ENCODE measurements around the gene DOK3.

Gene DOK3

DNA sequence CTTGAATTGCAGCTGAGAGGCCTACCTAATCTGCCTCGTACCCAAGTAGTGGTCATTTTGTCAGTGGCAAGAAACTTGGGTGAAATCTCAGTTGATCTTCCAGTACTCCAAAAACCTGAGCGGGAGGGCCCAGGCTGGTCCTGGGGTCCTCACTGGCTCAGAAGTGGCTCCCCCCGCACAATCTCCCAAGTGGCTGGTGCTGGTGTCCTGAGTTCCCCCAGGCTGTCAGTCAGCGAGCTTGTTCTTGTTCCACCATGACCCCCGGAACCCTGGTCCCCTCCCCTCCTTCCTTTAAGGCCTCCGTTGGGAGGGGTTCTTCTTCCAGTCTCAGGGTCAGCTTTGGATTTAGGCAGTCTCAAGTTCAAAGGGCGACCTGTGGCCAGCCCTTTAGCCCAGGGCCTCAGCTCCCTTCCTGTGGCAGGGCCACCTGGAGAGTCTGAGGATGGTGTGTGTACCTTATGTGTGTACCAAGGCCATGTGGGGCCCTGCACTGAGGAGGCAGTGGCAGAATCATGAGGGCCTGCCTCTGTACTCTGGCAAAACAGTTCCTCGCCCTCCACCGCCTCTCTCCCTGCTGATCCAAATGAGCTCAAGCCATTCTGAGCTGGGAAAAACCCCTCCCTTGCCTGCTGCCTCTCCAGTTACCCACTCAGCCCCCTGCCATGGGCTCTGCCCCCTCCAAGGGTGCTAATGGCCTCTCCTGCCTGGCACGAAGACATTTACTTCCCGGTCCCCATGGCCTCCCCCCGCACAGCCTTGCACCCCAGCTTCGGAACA, 31.7 kb downstream of the DOK3 start:
- no peak for DNase-seq (ENCODE audit: extremely low read depth, insufficient read length)

DNA sequence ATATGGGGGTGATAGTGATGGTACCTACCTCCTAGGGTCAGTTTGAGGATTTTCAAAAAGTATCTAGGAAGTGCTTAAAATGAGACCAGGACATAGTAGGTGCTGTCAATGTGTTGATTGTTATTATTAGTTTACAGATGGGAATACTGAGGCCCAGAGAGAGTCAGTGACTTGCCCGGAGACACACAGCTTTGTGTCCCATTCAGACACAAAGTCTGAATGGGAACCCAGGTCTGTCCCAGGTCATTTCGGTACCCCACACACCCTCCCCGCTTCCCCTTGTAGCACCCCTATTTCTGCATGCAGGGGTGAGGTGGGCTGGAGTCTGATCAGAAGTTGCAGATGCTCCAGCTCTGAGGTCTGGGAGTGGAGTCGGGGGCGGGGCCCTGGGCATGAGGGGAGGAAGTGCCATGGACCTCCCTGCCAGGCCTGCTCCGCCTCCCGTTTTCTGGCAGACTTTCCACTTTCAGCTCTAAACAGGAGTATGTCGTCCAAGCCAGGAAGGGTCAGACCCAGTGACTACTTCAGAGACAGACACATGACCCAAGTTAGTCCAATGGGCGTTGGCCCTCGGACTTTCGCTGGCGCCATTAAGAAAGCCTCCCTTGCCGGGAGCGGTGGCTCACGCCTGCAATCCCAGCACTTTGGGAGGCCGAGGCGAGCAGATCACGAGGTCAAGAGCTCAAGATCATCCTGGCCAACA, 32.9 kb downstream of the DOK3 start:
- Histone ChIP-seq H3K27me3 (replicated peaks; ENCODE audit: control insufficient read depth, insufficient read depth, low read length) (no peaks in the 10 kb centered on the region; the same call in 1 of the 2 replicates), H3K36me3 (ENCODE audit: control insufficient read depth, insufficient read depth, low read length) (no peaks in the 10 kb centered on the region; the same call in 1 of the 2 replicates), H3K4me3 (replicated peaks; ENCODE audit: low read depth, low read length) (no peak overlapping the region)
- TF ChIP-seq, protein P1, sequence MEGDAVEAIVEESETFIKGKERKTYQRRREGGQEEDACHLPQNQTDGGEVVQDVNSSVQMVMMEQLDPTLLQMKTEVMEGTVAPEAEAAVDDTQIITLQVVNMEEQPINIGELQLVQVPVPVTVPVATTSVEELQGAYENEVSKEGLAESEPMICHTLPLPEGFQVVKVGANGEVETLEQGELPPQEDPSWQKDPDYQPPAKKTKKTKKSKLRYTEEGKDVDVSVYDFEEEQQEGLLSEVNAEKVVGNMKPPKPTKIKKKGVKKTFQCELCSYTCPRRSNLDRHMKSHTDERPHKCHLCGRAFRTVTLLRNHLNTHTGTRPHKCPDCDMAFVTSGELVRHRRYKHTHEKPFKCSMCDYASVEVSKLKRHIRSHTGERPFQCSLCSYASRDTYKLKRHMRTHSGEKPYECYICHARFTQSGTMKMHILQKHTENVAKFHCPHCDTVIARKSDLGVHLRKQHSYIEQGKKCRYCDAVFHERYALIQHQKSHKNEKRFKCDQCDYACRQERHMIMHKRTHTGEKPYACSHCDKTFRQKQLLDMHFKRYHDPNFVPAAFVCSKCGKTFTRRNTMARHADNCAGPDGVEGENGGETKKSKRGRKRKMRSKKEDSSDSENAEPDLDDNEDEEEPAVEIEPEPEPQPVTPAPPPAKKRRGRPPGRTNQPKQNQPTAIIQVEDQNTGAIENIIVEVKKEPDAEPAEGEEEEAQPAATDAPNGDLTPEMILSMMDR (IDR thresholded peaks at IDR 0.05; ENCODE audit: insufficient read depth, low read length, poor library complexity, severe bottlenecking): no peak
- no peak for DNase-seq (ENCODE audit: extremely low read depth, insufficient read length)

More for the DNA sequence above, 31.7 kb downstream of the DOK3 start:
- Histone ChIP-seq H3K27me3 (replicated peaks; ENCODE audit: control insufficient read depth, insufficient read depth, low read length) (no peaks in the 10 kb centered on the region; the same call in 1 of the 2 replicates), H3K36me3 (ENCODE audit: control insufficient read depth, insufficient read depth, low read length) (no peaks in the 10 kb centered on the region; the same call in 1 of the 2 replicates), H3K4me3 (replicated peaks; ENCODE audit: low read depth, low read length) (no peak overlapping the region)
- TF ChIP-seq, protein P1 (IDR thresholded peaks at IDR 0.05; ENCODE audit: insufficient read depth, low read length, poor library complexity, severe bottlenecking): no peak

DNA sequence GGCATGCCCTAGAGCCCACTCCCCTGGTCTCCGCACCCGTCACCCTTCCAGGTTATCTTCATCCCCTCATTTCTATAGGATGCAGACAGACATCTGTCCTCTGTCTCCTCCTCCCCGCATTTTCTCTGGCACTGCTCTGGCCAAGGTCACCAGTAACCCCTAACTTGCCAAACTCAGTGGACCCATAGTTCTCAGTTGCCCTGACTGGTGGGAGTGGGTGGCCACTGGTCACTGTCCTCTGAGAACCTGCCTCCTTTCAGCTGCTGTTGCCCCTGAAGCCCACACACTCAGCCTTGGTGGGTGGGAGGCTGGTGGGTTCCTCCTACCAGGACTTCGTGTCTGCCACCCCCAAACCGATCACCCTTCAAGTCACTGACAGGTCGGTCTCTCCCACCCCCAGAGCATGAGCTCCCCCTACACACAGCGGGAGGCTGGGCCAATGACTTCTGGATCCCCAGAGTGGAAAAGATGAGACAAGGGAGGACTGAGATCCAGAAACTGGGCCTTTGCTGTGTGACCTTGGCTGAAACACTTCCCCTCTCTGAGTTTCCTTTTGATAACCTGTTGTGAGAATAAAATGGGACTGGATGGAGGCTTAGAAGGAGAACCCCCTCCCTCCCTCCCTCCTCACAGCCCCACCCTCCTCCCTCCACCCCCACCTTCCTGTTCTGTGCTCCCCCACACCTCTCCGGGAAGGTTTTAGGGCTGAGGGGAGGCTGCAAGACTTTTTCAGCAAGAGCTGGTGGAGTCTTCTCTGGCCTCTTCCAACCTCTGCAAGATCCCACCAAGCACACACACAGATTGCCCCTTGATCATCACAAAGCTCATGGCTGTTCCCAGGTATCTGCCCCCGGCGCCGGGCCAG, 33.8 kb downstream of the DOK3 start:
- Histone ChIP-seq H3K4me3 (replicated peaks; ENCODE audit: low read depth, low read length) (no peak overlapping the region), H3K27me3 (replicated peaks; ENCODE audit: control insufficient read depth, insufficient read depth, low read length) (no peaks in the 10 kb centered on the region; the same call in 1 of the 2 replicates), H3K36me3 (ENCODE audit: control insufficient read depth, insufficient read depth, low read length) (no peaks in the 10 kb centered on the region)
- TF ChIP-seq, protein P1 (IDR thresholded peaks at IDR 0.05; ENCODE audit: insufficient read depth, low read length, poor library complexity, severe bottlenecking): no peak
- DNase-seq (ENCODE audit: extremely low read depth, insufficient read length): no peak

DNA sequence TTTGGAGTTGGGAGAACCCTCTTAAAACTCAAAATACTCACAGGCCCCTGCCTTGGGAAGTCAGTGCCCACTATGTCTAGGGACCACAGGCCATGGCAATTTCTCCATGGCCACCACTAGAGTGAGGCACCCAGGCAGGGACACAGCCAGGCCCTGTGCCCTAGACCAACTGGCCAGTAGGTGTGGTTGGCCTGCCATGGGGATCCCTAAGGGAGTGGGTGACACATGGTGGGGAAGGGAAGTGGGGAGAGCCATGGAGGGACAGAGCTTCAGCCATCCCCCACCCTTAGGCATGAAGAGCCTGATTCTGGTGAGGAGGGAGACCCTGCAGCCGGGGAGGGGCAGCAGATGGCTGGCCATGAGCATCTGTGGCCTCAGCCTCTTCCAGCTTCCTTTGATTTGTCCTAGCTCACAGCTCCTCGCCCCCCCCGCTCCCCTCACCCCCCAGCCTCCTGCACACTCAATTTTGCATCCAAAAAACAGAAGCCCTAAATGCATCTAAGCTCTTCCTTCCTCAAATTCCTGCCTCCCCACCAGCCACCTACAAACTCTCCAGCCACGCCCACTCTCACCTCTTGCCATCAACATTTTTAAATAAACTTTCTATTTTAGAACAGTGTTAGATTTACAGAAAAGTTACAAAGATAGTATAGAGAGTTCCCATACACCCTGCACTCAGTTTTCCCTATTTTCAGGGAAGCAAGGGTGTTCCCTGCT, 34.6 kb downstream of the DOK3 start:
- TF ChIP-seq, protein P1 (IDR thresholded peaks at IDR 0.05; ENCODE audit: insufficient read depth, low read length, poor library complexity, severe bottlenecking): no peak
- Histone ChIP-seq H3K27me3 (replicated peaks; ENCODE audit: control insufficient read depth, insufficient read depth, low read length) (no peaks in the 10 kb centered on the region; the same call in 1 of the 2 replicates), H3K4me3 (replicated peaks; ENCODE audit: low read depth, low read length) (no peak overlapping the region), H3K36me3 (ENCODE audit: control insufficient read depth, insufficient read depth, low read length) (no peaks in the 10 kb centered on the region)
- no peak for DNase-seq (ENCODE audit: extremely low read depth, insufficient read length)

DNA sequence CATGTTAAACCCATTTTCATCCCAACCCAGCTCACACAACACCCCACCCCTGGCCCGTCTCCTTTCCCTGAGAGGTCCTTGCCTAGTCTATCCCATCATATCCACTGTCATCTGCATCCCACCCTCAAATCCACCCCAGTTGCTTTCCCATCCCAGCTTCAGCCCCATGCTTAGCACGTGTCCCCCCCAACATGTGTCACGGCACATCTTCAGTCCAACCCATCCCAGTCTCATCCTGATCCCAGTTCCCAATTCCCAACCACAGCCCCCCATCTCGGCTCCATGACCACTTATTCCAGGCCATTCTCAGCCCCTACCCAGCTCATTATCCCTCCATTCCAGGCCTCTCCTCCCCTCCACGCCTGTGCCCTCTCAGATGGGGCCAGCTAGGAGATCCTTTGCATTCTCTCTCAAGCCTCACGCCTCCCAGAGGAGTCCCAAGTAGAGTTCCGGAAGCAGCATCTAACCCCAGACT, 35.6 kb downstream of the DOK3 start:
- no peaks in the 10 kb centered on the region for H3K36me3 ChIP-seq (ENCODE audit: control insufficient read depth, insufficient read depth, low read length)
- no peak for DNase-seq (ENCODE audit: extremely low read depth, insufficient read length)
- H3K4me3 ChIP-seq (replicated peaks; ENCODE audit: low read depth, low read length): no peak overlapping the region
- H3K27me3 ChIP-seq (replicated peaks; ENCODE audit: control insufficient read depth, insufficient read depth, low read length): no peaks in the 10 kb centered on the region; the same call in 1 of the 2 replicates
- TF ChIP-seq, protein P1 (IDR thresholded peaks at IDR 0.05; ENCODE audit: insufficient read depth, low read length, poor library complexity, severe bottlenecking): no peak
